ENCODE measurements around the gene BORCS8. TPM values are rescaled to one million over a fixed set of nuclear protein-coding genes. Genes with fewer than 3 reads are reported as not detected.

Gene BORCS8
- total and polyA plus RNA-seq, 2 donors (not counting 3 experiments of a cell fraction or from before 2014, with no cell fraction given): 37.4 to 45.8 TPM

DNA sequence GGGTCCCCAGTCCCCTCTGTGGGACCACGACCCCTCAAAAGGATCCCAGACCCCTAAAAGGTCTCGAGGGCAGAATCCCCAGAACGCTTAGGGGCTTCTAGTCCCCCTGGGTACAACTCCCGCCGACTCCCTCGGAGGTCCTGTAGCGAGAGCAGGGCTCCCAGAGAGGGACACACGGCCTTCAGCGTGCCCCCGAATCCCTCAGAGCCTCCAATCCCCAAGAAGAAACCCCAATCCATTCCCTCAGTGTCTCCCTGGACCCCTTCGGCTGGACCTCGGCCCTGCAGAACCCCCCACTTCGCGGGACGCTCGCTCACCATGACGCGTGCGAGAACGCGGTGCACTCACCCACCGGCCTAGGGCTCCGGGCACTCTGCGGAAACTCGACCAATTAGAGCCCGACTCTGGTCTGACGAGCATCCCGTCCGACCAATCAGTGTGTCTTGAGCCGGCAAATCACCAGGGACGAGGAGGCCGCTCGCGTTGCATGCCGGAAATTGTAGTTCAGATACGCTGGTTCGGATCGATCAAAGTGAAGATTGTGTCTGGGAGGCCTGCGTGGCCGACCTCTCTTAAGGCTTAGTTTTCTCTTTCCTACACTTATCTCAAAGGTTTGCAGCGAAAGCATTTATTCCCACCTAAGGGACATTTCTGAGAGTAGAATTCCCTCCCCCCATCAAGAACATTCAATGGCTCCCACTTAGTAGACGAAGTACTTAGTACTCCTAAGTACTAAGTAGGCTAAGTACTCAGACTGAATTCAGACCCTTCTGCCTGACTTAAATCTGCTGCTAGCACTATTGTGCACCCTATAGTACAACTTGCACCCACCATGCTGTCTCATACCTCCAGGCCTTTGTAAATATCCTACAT, 53.6 kb downstream of the BORCS8 start, which contains the start of gene TMEM161A:
Gene TMEM161A (minus strand): TSS at position 370 of the 873 bp plus-strand sequence. CDS start 50 bp downstream, at position 320.
- dilution Hi-C loops (cut with MboI; ENCODE audit: extremely low pct_ligation_motif_present, low sequenced_read_pairs): no loop called here
- POLR2A ChIA-PET: no interaction called here

More for the DNA sequence above, 53.6 kb downstream of the BORCS8 start, which contains the start of gene TMEM161A:
- Histone ChIP-seq H3K9me3 (replicated peaks; ENCODE audit: control insufficient read depth, insufficient read depth, low read length) (no peaks in the 10 kb centered on the region), H2AFZ (ENCODE audit: low read depth, low read length) (peak within 1 kb of the TSS; percentile 95), H3K27ac (ENCODE audit: insufficient read depth, low read depth, low read length) (peak within 1 kb of the TSS; percentile 45), H3K9ac (replicated peaks; ENCODE audit: extremely low read depth, insufficient read depth, low read length) (peak within 1 kb of the TSS; percentile 81), H3K27me3 (ENCODE audit: control insufficient read depth in 2 of 2, insufficient read depth in 2 of 2, low read length in 2 of 2) (no peaks in the 10 kb centered on the region), H3K79me2 (ENCODE audit: control insufficient read depth, insufficient read depth, low read length) (no peaks in the 10 kb centered on the region), H3K9me1 (replicated peaks; ENCODE audit: control insufficient read depth, extremely low read depth, insufficient read depth, low read length) (no peaks in the 10 kb centered on the region), H4K20me1 (replicated peaks; ENCODE audit: control insufficient read depth, extremely low read depth, insufficient read depth, low read length) (no peaks in the 10 kb centered on the region), H3K4me2 (ENCODE audit: insufficient read depth, low read length) (peak within 1 kb of the TSS; percentile 81), H3K36me3 (ENCODE audit: control insufficient read depth in 2 of 2, extremely low read depth in 1 of 2, insufficient read depth in 2 of 2, low read length in 2 of 2) (no peaks in the 10 kb centered on the region), H3K4me1 (ENCODE audit: control insufficient read depth, extremely low read depth, insufficient read depth, low read length) (peaks cover 8% of the 10 kb centered on the region), H3K4me3 (replicated peaks in 1 of 3; ENCODE audit: insufficient read depth in 1 of 3, low read depth in 1 of 3, low read length in 3 of 3) (peak within 1 kb of the TSS; percentile 50 to 72 (median 70))
- peak; percentile 76 for TF ChIP-seq POLR2A (IDR thresholded peaks at IDR 0.05; ENCODE audit: low read depth, low read length)
- TF ChIP-seq, protein P1, sequence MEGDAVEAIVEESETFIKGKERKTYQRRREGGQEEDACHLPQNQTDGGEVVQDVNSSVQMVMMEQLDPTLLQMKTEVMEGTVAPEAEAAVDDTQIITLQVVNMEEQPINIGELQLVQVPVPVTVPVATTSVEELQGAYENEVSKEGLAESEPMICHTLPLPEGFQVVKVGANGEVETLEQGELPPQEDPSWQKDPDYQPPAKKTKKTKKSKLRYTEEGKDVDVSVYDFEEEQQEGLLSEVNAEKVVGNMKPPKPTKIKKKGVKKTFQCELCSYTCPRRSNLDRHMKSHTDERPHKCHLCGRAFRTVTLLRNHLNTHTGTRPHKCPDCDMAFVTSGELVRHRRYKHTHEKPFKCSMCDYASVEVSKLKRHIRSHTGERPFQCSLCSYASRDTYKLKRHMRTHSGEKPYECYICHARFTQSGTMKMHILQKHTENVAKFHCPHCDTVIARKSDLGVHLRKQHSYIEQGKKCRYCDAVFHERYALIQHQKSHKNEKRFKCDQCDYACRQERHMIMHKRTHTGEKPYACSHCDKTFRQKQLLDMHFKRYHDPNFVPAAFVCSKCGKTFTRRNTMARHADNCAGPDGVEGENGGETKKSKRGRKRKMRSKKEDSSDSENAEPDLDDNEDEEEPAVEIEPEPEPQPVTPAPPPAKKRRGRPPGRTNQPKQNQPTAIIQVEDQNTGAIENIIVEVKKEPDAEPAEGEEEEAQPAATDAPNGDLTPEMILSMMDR (IDR thresholded peaks at IDR 0.05; ENCODE audit: extremely low read depth in 1 of 2, insufficient read depth in 1 of 2, low read depth in 1 of 2, low read length in 2 of 2): no peak
- TF ChIP-seq, protein P2, sequence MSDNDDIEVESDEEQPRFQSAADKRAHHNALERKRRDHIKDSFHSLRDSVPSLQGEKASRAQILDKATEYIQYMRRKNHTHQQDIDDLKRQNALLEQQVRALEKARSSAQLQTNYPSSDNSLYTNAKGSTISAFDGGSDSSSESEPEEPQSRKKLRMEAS (IDR thresholded peaks at IDR 0.05; ENCODE audit: insufficient read depth, insufficient read length): peak; percentile 76
- TF ChIP-seq GATA2 (IDR thresholded peaks at IDR 0.05; ENCODE audit: insufficient read depth, insufficient read length, low read depth, low read length): peak; percentile 33
- no peak for TF ChIP-seq EZH2 (IDR thresholded peaks at IDR 0.05; ENCODE audit: borderline replicate concordance, low read depth, low read length, severe bottlenecking)
- no peak for TF ChIP-seq JUN (IDR thresholded peaks at IDR 0.05; ENCODE audit: borderline replicate concordance, insufficient read depth, insufficient read length, low read depth)
- no peak for TF ChIP-seq MYC (IDR thresholded peaks at IDR 0.05; ENCODE audit: low read depth, low read length)
- no peak for TF ChIP-seq FOS (IDR thresholded peaks at IDR 0.05; ENCODE audit: borderline replicate concordance, insufficient read depth, low read length)
- TF ChIP-seq POLR2AphosphoS5 (IDR thresholded peaks at IDR 0.05; ENCODE audit: insufficient read depth, low read depth, low read length): peak; percentile 73
- CTCF ChIA-PET: interaction anchor here (1.0 to 1.5 kb wide), 4 partner anchors 36 to 266 kb away, joined by 3 to 9 read pairs (median 4); no protein-coding TSS in a partner anchor
- peak; percentile 99 for DNase-seq (ENCODE audit: low read depth, low spot score)
- intact Hi-C loops (cut with micrococcal nuclease): loop anchor here (2.0 kb wide), 1 partner anchor 76 kb away; the partner anchor contains the start of gene SLC25A42
- BruUV-seq (replicated peaks): no TSS peak
- peak; percentile 100 for FAIRE-seq
